Fibroblast of skin of left biceps (primary cell): ENCODE results near the gene NNAT.
A peak's percentile ranks its signal among the peaks of the same experiment; 100 is the strongest.
"Not testable (repeated sequence)": the region's sequence is repeated elsewhere in the genome, so short reads cannot be mapped to it uniquely, and the experiment has no call there.

Experiments used
- DNase-seq, 2 experiments: peaks; one replicate each; pipeline ENCODE4 v3.0.0-alpha.2; 2013; ENCODE audit warnings: low read depth in 2 of 2

The NNAT gene, protein sequence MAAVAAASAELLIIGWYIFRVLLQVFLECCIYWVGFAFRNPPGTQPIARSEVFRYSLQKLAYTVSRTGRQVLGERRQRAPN

GRCh38 chr20:37521061-37521771, at the start of gene NNAT:
NNAT (plus strand) TSS chr20:37521250; CDS start chr20:37521332, 82 bp downstream.
- no peak for DNase-seq

GRCh38 chr20:37471741-37472235, 49.3 kb upstream of the NNAT start:
- no peak for DNase-seq

DNA sequence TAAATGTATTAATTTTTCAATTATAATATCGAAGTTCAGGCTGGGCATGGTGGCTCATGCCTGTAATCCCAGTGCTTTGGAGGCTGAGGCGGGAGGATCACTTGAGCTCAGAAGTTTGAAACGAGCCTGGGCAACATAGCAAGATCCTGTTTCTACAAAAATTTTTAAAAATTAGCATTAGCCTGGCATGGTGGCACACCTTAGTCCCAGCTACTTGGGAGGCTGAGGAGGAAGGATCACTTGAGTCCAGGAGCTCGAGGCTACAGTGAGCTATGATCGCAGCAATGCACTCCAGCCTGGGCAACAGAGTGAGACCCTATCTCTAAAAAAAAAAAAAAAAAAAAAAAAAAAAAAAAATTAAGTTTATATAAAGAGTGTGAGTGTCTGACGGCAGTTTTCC, 48.6 kb upstream of the NNAT start:
- DNase-seq, result not testable (repeated sequence)

GRCh38 chr20:37473249-37474000, 47.6 kb upstream of the NNAT start:
- DNase-seq, result no peak

- DNase-seq, result no peak
These were observed 46.7 kb upstream of the NNAT start for GRCh38 chr20:37474386-37474785.

DNA sequence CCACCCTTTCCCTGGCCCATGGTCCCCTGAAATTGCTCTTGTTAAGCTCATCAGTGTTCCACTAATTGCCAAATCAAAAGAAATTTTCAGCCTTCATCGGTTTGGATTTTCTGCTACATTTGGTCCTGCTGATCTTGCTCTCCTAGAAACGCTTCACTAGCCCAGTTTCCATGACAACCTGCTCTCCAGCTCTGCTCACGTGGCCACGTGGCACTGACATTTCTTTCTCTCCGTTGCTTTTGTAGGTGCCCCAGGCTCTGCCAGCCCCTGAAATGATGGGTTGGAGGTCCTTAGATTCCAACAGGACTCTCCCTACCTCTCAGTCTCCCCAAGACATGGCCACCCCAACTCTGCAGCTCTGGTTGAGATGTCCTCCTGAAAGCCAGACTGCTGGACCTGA, 45.8 kb upstream of the NNAT start:
- no peak for DNase-seq

DNA sequence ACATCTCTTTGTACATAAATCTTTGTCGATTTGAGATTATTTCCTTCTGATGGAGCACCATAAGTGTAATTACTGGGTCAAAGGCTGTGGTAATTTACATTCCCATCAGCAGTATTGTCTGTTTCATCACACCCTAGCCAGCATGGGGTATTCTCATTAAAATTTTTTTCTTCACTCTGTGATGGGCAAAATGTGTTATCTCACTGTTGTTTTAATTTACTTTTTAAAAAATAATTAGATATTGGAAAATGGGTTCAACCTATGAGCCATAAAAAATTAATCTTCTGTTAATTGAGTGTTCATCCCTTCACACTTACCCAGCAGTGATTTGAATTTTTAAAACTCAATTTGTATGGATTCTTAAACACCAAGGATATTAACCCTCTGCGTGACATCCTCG, 44.0 kb upstream of the NNAT start:
- no peak for DNase-seq

GRCh38 chr20:37479266-37479665, 41.8 kb upstream of the NNAT start:
- DNase-seq, result no peak

- no peak for DNase-seq
These were observed 40.9 kb upstream of the NNAT start for GRCh38 chr20:37479925-37480691.

- DNase-seq, result no peak
These were observed 40.1 kb upstream of the NNAT start for GRCh38 chr20:37480919-37481318.

DNA sequence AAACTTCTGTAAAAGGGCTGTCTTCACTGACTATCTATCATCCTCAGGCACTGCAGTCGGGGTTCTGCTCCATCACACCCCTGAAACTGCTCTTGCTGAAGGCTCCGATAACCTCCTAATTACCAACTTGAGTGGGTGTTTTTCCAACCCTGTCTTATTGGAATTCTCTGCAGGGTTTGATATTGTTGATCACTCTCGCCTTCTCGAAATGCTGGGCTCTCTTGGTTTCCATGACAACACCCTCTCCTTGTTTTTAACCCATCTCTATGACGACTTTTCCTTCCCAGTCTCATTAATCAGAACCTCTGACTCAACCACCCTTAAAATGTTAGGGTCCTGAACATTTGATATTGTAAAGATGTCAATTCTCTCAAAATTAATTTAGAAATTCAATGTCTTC, 39.4 kb upstream of the NNAT start:
- DNase-seq, result no peak

GRCh38 chr20:37484331-37484730, 36.7 kb upstream of the NNAT start:
- no peak for DNase-seq

- not testable (repeated sequence) for DNase-seq
These were observed 34.8 kb upstream of the NNAT start for GRCh38 chr20:37486209-37486608.

DNA sequence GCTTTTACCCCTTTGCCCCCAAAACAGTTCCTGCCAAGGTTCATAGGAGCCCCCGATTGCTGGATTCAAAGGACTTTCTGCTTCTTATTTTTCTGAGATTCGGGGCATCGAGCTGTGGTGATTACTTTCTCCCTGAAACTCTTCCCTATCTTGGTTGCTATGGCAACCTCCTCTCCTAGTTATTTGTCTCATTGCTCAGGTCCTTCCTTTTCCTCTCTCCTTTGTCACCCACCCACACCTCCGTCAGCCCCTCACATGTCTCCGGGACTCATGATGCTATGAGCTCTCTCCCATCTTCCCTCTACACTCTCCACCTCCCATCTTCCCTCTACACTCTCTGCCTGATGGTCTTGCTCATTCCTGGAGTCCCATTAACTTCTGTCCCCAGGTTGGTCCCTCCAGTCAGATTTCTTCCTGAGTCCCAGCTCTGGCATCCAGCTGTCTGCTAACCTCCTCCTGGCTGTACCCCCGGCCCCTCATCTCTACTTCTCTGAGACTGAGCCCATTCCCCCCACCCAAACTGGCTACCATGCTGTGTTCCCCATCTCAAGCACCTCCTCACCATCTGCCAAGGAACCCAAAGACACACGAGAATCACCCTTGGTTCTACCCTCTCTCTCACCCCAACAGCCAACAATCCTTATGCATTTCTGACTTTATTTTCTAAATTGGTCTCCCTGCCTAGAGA, 30.2 kb upstream of the NNAT start:
- DNase-seq, result no peak

GRCh38 chr20:37492096-37492625, 28.9 kb upstream of the NNAT start:
- DNase-seq, result no peak

- DNase-seq, result no peak
These were observed 28.1 kb upstream of the NNAT start for GRCh38 chr20:37492945-37493344.

DNA sequence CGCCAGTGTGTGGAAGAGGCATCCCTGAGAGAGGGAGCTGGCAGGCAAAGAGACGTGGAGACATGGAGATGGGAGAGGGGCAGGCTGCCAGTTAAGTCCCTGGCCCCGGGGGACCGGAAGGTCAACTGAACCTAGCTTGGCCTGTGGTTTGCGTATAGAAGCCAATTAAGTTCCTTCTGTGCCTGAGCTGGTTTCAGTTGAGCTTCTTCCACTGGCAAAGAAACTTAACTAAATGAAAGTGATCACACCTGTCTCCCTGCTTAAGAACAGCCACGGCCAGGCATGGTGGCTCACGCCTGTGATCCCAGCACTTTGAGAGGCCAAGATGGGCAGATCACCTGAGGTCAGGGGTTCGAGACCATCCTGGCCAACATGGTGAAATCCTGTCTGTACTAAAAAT, 26.7 kb upstream of the NNAT start:
- DNase-seq, result no peak

- no peak for DNase-seq
These were observed 26.3 kb upstream of the NNAT start for GRCh38 chr20:37494796-37495195.

GRCh38 chr20:37498066-37498665, 22.9 kb upstream of the NNAT start:
- DNase-seq, result peak; percentile 50 to 65

GRCh38 chr20:37500311-37500710, 20.7 kb upstream of the NNAT start:
- DNase-seq, result no peak

DNA sequence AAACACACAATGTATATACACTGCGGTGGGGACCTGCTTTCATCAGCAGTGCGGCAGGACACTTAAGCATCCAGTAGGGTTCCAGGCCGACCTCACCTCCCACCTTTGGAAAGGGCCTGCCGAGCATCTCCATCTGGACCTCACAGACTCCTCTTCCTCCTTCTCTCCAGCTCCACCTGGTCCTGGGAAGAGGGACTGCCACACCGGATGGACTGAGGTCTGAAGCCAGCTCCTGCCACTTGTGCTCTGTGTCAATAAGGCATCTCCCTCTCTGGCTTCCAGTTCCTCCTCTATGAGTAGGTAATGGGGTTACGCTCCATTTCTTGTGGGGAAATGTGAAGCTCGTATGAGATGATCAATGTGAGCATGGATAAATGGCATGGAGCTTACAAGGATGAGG, 19.1 kb upstream of the NNAT start:
- no peak for DNase-seq
